Measurements from ENCODE around the gene OR2F1. TPM values are rescaled to one million over a fixed set of nuclear protein-coding genes. Genes with fewer than 3 reads are reported as not detected.

OR2F1 gene, protein sequence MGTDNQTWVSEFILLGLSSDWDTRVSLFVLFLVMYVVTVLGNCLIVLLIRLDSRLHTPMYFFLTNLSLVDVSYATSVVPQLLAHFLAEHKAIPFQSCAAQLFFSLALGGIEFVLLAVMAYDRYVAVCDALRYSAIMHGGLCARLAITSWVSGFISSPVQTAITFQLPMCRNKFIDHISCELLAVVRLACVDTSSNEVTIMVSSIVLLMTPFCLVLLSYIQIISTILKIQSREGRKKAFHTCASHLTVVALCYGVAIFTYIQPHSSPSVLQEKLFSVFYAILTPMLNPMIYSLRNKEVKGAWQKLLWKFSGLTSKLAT
- polyA plus RNA-seq (2011; rRNA removed) (not detected in 2 replicates), polyA plus RNA-seq (2017; fragmentation: RNase III; extraction: RNeasy Plus Mini Kit Qiagen cat#74134 plus additional on column Dnase treatment) (not detected in 3 replicates), polyA minus RNA-seq (2011; rRNA and poly(A)+ RNA removed) (not detected in 2 replicates)
- polyA plus RNA-seq (2012; cell fraction: cytosol; rRNA removed): not detected in 2 replicates
- polyA plus RNA-seq (2012; cell fraction: nucleus; rRNA removed): not detected in 2 replicates

DNA sequence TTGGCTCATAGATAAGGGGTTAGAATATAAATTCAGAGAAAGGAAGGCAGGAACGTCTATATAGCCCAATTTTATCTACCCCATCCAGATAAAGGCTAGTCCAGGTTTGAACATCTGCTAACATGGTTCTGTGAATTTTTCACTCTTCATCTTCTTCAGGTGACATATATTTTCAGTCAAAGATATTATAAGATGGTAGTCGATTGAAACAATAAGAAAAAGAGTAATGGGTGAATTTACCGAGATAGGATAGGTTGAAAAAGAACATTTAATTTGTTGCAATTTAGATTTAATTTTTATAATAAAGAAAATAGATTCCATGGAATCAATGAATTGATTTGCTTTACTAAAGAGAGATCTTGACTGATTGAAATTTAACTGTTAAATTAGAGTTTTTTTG lies at the start of gene OR2F1:
OR2F1 (plus strand) TSS at position 301 of the 400 bp plus-strand sequence. CDS start 5,127 bp downstream, outside the sequence.
- no peak for FAIRE-seq
- DNase-seq (ENCODE audit: low read depth in 1 of 2, low spot score in 1 of 2): no peak
- Histone ChIP-seq H3K27ac (no peak within 1 kb of the TSS), H3K4me3 (no peak within 1 kb of the TSS), H3K9me3 (no peaks in the 10 kb centered on the region), H3K4me2 (no peak within 1 kb of the TSS; the same call in 2 of the 3 replicates), H3K4me1 (no peaks in the 10 kb centered on the region)
- 20% methylated on average over 3 of the region's 3 CpGs for WGBS (ENCODE audit: missing lambda C conversion rate)
- no peak for ATAC-seq
- ChIA-PET POLR2A (interaction anchor here (1.2 kb wide), 1 partner anchor 52 kb away, joined by 8 read pairs; the partner anchor contains the start of gene TCAF1), CTCF (no interaction called here)
- no peak for TF ChIP-seq EHMT2 (IDR thresholded peaks at IDR 0.05; ENCODE audit: low read depth)
- TF ChIP-seq MAFK (IDR thresholded peaks at IDR 0.05; ENCODE audit: partially characterized antibody): no peak
- TF ChIP-seq, protein P1, sequence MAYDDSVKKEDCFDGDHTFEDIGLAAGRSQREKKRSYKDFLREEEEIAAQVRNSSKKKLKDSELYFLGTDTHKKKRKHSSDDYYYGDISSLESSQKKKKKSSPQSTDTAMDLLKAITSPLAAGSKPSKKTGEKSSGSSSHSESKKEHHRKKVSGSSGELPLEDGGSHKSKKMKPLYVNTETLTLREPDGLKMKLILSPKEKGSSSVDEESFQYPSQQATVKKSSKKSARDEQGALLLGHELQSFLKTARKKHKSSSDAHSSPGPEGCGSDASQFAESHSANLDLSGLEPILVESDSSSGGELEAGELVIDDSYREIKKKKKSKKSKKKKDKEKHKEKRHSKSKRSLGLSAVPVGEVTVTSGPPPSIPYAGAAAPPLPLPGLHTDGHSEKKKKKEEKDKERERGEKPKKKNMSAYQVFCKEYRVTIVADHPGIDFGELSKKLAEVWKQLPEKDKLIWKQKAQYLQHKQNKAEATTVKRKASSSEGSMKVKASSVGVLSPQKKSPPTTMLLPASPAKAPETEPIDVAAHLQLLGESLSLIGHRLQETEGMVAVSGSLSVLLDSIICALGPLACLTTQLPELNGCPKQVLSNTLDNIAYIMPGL (CRISPR knock-in tag; IDR thresholded peaks at IDR 0.05; ENCODE audit: borderline replicate concordance): no peak
- no peak for TF ChIP-seq RAD21 (conservative IDR thresholded peaks at IDR 0.05 in 1 of 2, IDR thresholded peaks at IDR 0.05 in 1 of 2)
- TF ChIP-seq POLR2A (IDR thresholded peaks at IDR 0.05; ENCODE audit: low read length): no peak
- TF ChIP-seq FOSL2 (IDR thresholded peaks at IDR 0.05): no peak
- no peak for TF ChIP-seq FOSL2 (CRISPR knock-in tag; IDR thresholded peaks at IDR 0.05)
- TF ChIP-seq SREBF2 (IDR thresholded peaks at IDR 0.05): no peak
- TF ChIP-seq FOXS1 (CRISPR knock-in tag; IDR thresholded peaks at IDR 0.05): no peak
- TF ChIP-seq RNF2 (IDR thresholded peaks at IDR 0.05; ENCODE audit: borderline replicate concordance, low read depth): no peak
- TF ChIP-seq, protein P2, sequence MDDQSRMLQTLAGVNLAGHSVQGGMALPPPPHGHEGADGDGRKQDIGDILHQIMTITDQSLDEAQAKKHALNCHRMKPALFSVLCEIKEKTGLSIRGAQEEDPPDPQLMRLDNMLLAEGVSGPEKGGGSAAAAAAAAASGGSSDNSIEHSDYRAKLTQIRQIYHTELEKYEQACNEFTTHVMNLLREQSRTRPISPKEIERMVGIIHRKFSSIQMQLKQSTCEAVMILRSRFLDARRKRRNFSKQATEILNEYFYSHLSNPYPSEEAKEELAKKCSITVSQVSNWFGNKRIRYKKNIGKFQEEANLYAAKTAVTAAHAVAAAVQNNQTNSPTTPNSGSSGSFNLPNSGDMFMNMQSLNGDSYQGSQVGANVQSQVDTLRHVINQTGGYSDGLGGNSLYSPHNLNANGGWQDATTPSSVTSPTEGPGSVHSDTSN (IDR thresholded peaks at IDR 0.05): no peak
- TF ChIP-seq PHF8 (IDR thresholded peaks at IDR 0.05; ENCODE audit: borderline replicate concordance, low read depth): no peak
- TF ChIP-seq ZFP36 (IDR thresholded peaks at IDR 0.05; ENCODE audit: borderline replicate concordance, partially characterized antibody): no peak
- TF ChIP-seq NFE2L2 (conservative IDR thresholded peaks at IDR 0.05; ENCODE audit: low read length): no peak
- TF ChIP-seq RCOR1 (IDR thresholded peaks at IDR 0.05; ENCODE audit: low read depth, low read length): no peak

DNA sequence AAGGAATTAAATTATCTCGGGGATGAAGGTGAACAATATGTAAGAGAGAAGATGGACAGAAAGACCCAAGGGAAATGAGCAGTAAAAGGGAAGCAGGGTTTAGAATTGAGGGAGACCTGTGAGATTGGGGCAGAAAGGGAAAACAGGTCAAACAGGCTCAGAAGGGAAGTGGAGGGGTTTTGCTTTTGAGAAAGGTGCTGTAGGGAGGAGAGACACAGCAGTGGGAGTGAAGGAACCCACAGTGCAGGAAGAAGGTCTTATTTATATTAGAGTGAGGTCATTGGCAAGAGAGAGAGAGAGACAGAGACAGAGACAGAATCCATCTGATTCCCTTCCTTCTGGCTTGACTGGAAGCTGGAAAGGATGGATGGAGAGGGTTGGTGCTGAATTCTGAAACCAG lies 49.1 kb upstream of the OR2F1 start:
- CTCF ChIA-PET: interaction anchor here (1.2 kb wide), 1 partner anchor 106 kb away, joined by 4 read pairs; no protein-coding TSS in a partner anchor
- 38% methylated on average over 1 of the region's 1 CpG for WGBS (ENCODE audit: missing lambda C conversion rate)
- POLR2A ChIA-PET: no interaction called here
- Histone ChIP-seq H3K4me3 (no peak overlapping the region), H3K4me2 (no peak overlapping the region), H3K9me3 (no peaks in the 10 kb centered on the region), H3K27ac (no peak overlapping the region), H3K4me1 (peaks cover 2% of the 10 kb centered on the region)
- FAIRE-seq (no peak), ATAC-seq (no peak), DNase-seq (ENCODE audit: low read depth in 1 of 2, low spot score in 1 of 2) (no peak)
- TF ChIP-seq EP300 (IDR thresholded peaks at IDR 0.05) (no peak), FOSL2 (IDR thresholded peaks at IDR 0.05) (no peak), FOSL2 (CRISPR knock-in tag; IDR thresholded peaks at IDR 0.05) (no peak), CBX8 (IDR thresholded peaks at IDR 0.05) (no peak), RCOR1 (IDR thresholded peaks at IDR 0.05; ENCODE audit: low read depth, low read length) (no peak), HOXB13 (CRISPR knock-in tag; IDR thresholded peaks at IDR 0.05; ENCODE audit: low read depth) (no peak), JUNB (IDR thresholded peaks at IDR 0.05) (no peak), ESRRA (IDR thresholded peaks at IDR 0.05; ENCODE audit: borderline replicate concordance, low read length) (no peak), JUN (IDR thresholded peaks at IDR 0.05) (no peak), NPAS2 (CRISPR knock-in tag; IDR thresholded peaks at IDR 0.05; ENCODE audit: borderline replicate concordance) (no peak), ZC3H11A (IDR thresholded peaks at IDR 0.05) (no peak), KDM1A (IDR thresholded peaks at IDR 0.05; ENCODE audit: low read depth) (no peak), POLR2A (IDR thresholded peaks at IDR 0.05; ENCODE audit: low read length) (no peak), CBX2 (IDR thresholded peaks at IDR 0.05; ENCODE audit: borderline replicate concordance, low read depth) (no peak), CHD4 (IDR thresholded peaks at IDR 0.05; ENCODE audit: borderline replicate concordance) (no peak)
- TF ChIP-seq, protein P2 (IDR thresholded peaks at IDR 0.05): no peak
- TF ChIP-seq, protein P3, sequence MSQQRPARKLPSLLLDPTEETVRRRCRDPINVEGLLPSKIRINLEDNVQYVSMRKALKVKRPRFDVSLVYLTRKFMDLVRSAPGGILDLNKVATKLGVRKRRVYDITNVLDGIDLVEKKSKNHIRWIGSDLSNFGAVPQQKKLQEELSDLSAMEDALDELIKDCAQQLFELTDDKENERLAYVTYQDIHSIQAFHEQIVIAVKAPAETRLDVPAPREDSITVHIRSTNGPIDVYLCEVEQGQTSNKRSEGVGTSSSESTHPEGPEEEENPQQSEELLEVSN (IDR thresholded peaks at IDR 0.05; ENCODE audit: borderline replicate concordance, low read depth): no peak
- TF ChIP-seq, protein P1 (CRISPR knock-in tag; IDR thresholded peaks at IDR 0.05; ENCODE audit: borderline replicate concordance): no peak
- TF ChIP-seq, protein P4, sequence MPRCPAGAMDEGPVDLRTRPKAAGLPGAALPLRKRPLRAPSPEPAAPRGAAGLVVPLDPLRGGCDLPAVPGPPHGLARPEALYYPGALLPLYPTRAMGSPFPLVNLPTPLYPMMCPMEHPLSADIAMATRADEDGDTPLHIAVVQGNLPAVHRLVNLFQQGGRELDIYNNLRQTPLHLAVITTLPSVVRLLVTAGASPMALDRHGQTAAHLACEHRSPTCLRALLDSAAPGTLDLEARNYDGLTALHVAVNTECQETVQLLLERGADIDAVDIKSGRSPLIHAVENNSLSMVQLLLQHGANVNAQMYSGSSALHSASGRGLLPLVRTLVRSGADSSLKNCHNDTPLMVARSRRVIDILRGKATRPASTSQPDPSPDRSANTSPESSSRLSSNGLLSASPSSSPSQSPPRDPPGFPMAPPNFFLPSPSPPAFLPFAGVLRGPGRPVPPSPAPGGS (IDR thresholded peaks at IDR 0.05): no peak
